IMR-90 (cell line): ENCODE data around the gene EIF4G2. TPM values are rescaled to one million over a fixed set of nuclear protein-coding genes. Genes with fewer than 3 reads are reported as not detected.
A peak's percentile ranks its signal among the peaks of the same experiment; 100 is the strongest.

ENCODE experiments used
- ATAC-seq: fragments of 200-7000 bp; cut with Tn5 transposase; 2 replicates; pipeline ENCODE4 v1.9.1; 2020; ENCODE audit warnings: low read depth, mild to moderate bottlenecking, moderate library complexity
- BruUV-seq: library from RNA; stranded (reverse); fragments of 400-500 nt; replicated peaks from 2 replicates; lab custom pipeline; 2021; lab: Mats Ljungman, UMichigan
- CTCF ChIA-PET: fragments of 300-600 bp; formaldehyde crosslinking; extraction: SDS; loops from one replicate; lab custom pipeline; 2021; ENCODE audit warnings: antibody characterized with exemption; lab: Yijun Ruan, JAX
- POLR2A ChIA-PET: fragments of 300-600 bp; sonication (Branson Sonifier 250); formaldehyde crosslinking; loops from one replicate; lab custom pipeline; 2022; ENCODE audit warnings: antibody characterized with exemption; ENCODE audit not compliant: unreplicated experiment; lab: Charles Lee
- DNase-seq: peaks from one replicate; pipeline ENCODE4 v3.0.0; 2013
- H2AFZ ChIP-seq: replicated peaks from 2 replicates; pipeline ENCODE3; 2013; ENCODE audit warnings: low read length, mild to moderate bottlenecking; ENCODE audit not compliant: poor library complexity
- H2AK5ac ChIP-seq: 2 replicates; pipeline ENCODE4 v1.6.1; 2013; ENCODE audit warnings: low read depth, low read length, inconsistent platforms
- H2AK9ac ChIP-seq: replicated peaks from 2 replicates; pipeline ENCODE3; 2013; ENCODE audit warnings: mild to moderate bottlenecking, low read depth, low read length, moderate library complexity; ENCODE audit not compliant: poor library complexity
- H2BK120ac ChIP-seq: 2 replicates; pipeline ENCODE4 v1.6.1; 2013; ENCODE audit warnings: low read depth, low read length, inconsistent platforms
- H2BK15ac ChIP-seq: 3 replicates; pipeline ENCODE4 v1.6.1; 2013; ENCODE audit warnings: low read depth, low read length, inconsistent platforms
- H2BK20ac ChIP-seq: 2 replicates; pipeline ENCODE4 v1.6.1; 2013; ENCODE audit warnings: low read depth, mild to moderate bottlenecking, inconsistent platforms, low read length, moderate library complexity
- H2BK5ac ChIP-seq: 2 replicates; pipeline ENCODE4 v1.6.1; 2013; ENCODE audit warnings: mild to moderate bottlenecking, low read depth, low read length, inconsistent platforms; ENCODE audit not compliant: poor library complexity, severe bottlenecking
- H3K14ac ChIP-seq: replicated peaks from 2 replicates; pipeline ENCODE4 v1.6.1; 2013; ENCODE audit warnings: low read depth, low read length, inconsistent platforms
- H3K18ac ChIP-seq: 2 replicates; pipeline ENCODE4 v1.6.1; 2013; ENCODE audit warnings: low read depth, low read length, control low read depth
- H3K23ac ChIP-seq: 2 replicates; pipeline ENCODE4 v1.6.1; 2013; ENCODE audit warnings: low read depth, low read length, inconsistent platforms
- H3K27ac ChIP-seq: 2 replicates; pipeline ENCODE4 v1.5.1; 2013; ENCODE audit warnings: mild to moderate bottlenecking, control low read depth, low read length; ENCODE audit not compliant: insufficient read depth
- H3K27me3 ChIP-seq: 2 replicates; pipeline ENCODE4 v1.6.1; 2013; ENCODE audit warnings: low read length; ENCODE audit not compliant: control insufficient read depth, insufficient read depth
- H3K36me3 ChIP-seq: 2 replicates; pipeline ENCODE4 v1.6.1; 2013; ENCODE audit warnings: low read length, mixed read lengths; ENCODE audit not compliant: control insufficient read depth, insufficient read depth
- H3K4ac ChIP-seq: 2 replicates; pipeline ENCODE4 v1.6.1; 2013; ENCODE audit warnings: low read depth, low read length, inconsistent platforms
- H3K4me1 ChIP-seq: 2 replicates; pipeline ENCODE4 v1.6.1; 2013; ENCODE audit warnings: low read length, mixed read lengths; ENCODE audit not compliant: control insufficient read depth, insufficient read depth
- H3K4me2 ChIP-seq: 2 replicates; pipeline ENCODE4 v1.6.1; 2013; ENCODE audit warnings: low read depth, mild to moderate bottlenecking, control low read depth, low read length, moderate library complexity
- H3K4me3 ChIP-seq: 2 replicates; pipeline ENCODE4 v1.5.1; 2013; ENCODE audit warnings: low read depth, mild to moderate bottlenecking, control low read depth, low read length, moderate library complexity; ENCODE audit not compliant: insufficient read depth
- H3K56ac ChIP-seq: 2 replicates; pipeline ENCODE4 v1.6.1; 2013; ENCODE audit warnings: low read length, inconsistent platforms; ENCODE audit not compliant: insufficient read depth; ENCODE audit errors: extremely low read depth
- H3K79me1 ChIP-seq, 2 experiments: 2 replicates each; pipeline ENCODE4 v1.6.1; 2013; ENCODE audit warnings: low read length in 2 of 2, inconsistent platforms in 1 of 2, low read depth in 1 of 2
- H3K9ac ChIP-seq: 2 replicates; pipeline ENCODE4 v1.6.1; 2013; ENCODE audit warnings: low read depth, low read length, control low read depth
- H3K9me1 ChIP-seq: 2 replicates; pipeline ENCODE4 v1.6.1; 2013; ENCODE audit warnings: low read length, inconsistent platforms; ENCODE audit not compliant: insufficient read depth
- H3K9me3 ChIP-seq: 2 replicates; pipeline ENCODE4 v1.6.1; 2013; ENCODE audit warnings: low read length; ENCODE audit not compliant: control insufficient read depth, insufficient read depth
- H4K20me1 ChIP-seq: 2 replicates; pipeline ENCODE4 v1.6.1; 2013; ENCODE audit warnings: low read length, inconsistent platforms; ENCODE audit not compliant: insufficient read depth
- H4K5ac ChIP-seq: 2 replicates; pipeline ENCODE4 v1.6.1; 2013; ENCODE audit warnings: mild to moderate bottlenecking, low read depth, low read length, control low read depth
- H4K8ac ChIP-seq, 2 experiments: 2 replicates each; pipeline ENCODE4 v1.6.1; 2013; ENCODE audit warnings: low read depth in 2 of 2, low read length in 2 of 2, control low read depth in 1 of 2, inconsistent platforms in 1 of 2
- H4K91ac ChIP-seq: 2 replicates; pipeline ENCODE4 v1.6.1; 2013; ENCODE audit warnings: low read depth, low read length, inconsistent platforms; ENCODE audit not compliant: insufficient read depth
- CEBPB ChIP-seq: IDR thresholded peaks from 2 replicates; pipeline ENCODE4 v1.6.1; 2012; ENCODE audit warnings: low read depth, low read length, improper control_type of control experiment
- CHD1 ChIP-seq: IDR thresholded peaks from 2 replicates; pipeline ENCODE4 v1.6.1; 2012; ENCODE audit warnings: low read depth, low read length, improper control_type of control experiment
- POLR2A ChIP-seq: IDR thresholded peaks from 2 replicates; pipeline ENCODE4 v1.6.1; 2012; ENCODE audit warnings: mild to moderate bottlenecking, low read depth, low read length
- WGBS, 2 experiments: methylation state at CpG; one replicate each; pipeline versions ENCODE4 v1.1.5 to v1.1.7; 2013; ENCODE audit warnings: missing lambda C conversion rate in 2 of 2; ENCODE audit not compliant: insufficient read length in 1 of 2; ENCODE audit errors: extremely low coverage in 2 of 2; 5-methylcytosine and 5-hydroxymethylcytosine counted together
- dilution Hi-C: fragments of 300-500 bp; cut with HindIII; formaldehyde crosslinking; loops from one replicate; pipeline ENCODE4 v1.14.3; 2018; ENCODE audit warnings: low sequenced_read_pairs; ENCODE audit not compliant: unreplicated experiment
- in situ Hi-C: fragments of 300-500 bp; cut with MboI; formaldehyde crosslinking; loops from 3 replicates; pipeline ENCODE4 v1.14.3; 2019; ENCODE audit warnings: low sequenced_read_pairs, inconsistent platforms, mixed read lengths
- intact Hi-C: fragments of 100-400 bp; cut with micrococcal nuclease; formaldehyde crosslinking; loops from 2 replicates; pipeline ENCODE4 v1.10.0; 2022
- polyA plus RNA-seq, 3 experiments: library from polyadenylated mRNA; depleted of rRNA; stranded (reverse); fragments of >200 nt; gene quantifications; 2 replicates each; pipeline ENCODE4 v1.2.3, GENCODE V29; 2012; ENCODE audit warnings: low replicate concordance in 1 of 3
- total RNA-seq: library from RNA; depleted of rRNA; stranded (reverse); fragments of >200 nt; gene quantifications from 2 replicates; pipeline ENCODE4 v1.2.3, GENCODE V29; 2012

The EIF4G2 gene
- total and polyA plus RNA-seq, 2 of the 4 experiments (the other 2 are of a cell fraction), result 492 to 1,216 TPM

DNA sequence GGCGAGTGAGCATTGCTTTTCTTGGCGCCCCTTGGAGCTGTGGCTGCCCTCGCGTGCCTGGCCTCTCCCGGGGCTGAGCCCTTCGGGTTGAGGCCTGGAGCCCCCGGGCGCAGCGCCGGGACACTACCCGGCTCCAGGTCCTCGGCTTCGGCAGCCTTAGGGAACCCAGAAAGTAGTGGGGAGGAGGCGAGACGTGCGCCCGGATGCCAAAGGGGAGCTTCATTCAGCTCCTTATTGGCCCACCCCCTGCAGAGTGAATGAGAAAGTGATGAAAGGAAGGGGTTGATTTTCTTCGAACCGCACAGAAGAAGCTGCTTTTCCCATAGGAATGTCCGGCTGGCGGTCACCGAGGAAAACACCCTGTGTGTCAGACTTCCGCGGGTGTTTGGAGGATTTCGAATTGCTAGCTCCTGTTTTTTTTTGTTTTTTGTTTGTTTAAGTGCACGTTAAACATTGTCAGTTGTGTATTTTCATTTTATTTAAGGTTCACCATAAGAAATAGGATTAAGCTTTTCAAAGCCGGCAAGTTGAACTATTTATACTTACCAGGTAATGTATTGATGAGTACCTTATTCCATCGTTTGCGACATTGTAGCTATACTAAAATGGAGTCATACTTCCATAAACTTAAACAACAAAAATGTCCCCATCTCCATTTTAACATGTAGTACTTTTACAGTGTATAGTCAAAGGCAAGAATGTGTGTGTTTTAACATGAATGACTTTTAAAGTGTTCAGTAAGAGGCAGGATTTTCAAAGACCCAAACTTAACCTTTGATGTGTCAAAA is 841 bp upstream of the EIF4G2 start:
- Histone ChIP-seq H2AFZ (peak overlapping the region; percentile 94), H3K18ac (peak overlapping the region; percentile 90), H3K4ac (peak overlapping the region; percentile 99), H3K27me3 (no peaks in the 10 kb centered on the region), H3K14ac (peak overlapping the region; percentile 99), H3K23ac (peak overlapping the region; percentile 99), H2BK15ac (peak overlapping the region; percentile 57; the same call in 1 of the 3 replicates), H4K8ac (peak overlapping the region; percentile 51 to 97), H3K4me3 (peak overlapping the region; percentile 53), H3K56ac (peak overlapping the region; percentile 97), H4K20me1 (peaks cover 40% of the 10 kb centered on the region), H3K4me2 (peak overlapping the region; percentile 90), H2BK5ac (peak overlapping the region; percentile 94), H3K36me3 (peaks cover 21% of the 10 kb centered on the region), H2BK20ac (peak overlapping the region; percentile 53), H3K4me1 (peaks cover 4% of the 10 kb centered on the region), H2BK120ac (peak overlapping the region; percentile 91), H3K9ac (peak overlapping the region; percentile 92), H3K79me1 (peaks cover 11 to 28% of the 10 kb centered on the region in 2 experiments), H3K27ac (peak overlapping the region; percentile 94), H4K91ac (peak overlapping the region; percentile 97), H2AK5ac (peak overlapping the region; percentile 95), H2AK9ac (peak overlapping the region; percentile 96), H3K9me1 (no peaks in the 10 kb centered on the region), H3K9me3 (no peaks in the 10 kb centered on the region), H4K5ac (peak overlapping the region; percentile 93)
- TF ChIP-seq CHD1, result 0 out of 2 replicates have a peak, but pooled peaks have one; percentile 26
- 0 out of 2 replicates have a peak, but pooled peaks have one; percentile 11 for TF ChIP-seq CEBPB
- TF ChIP-seq POLR2A, result no peak
- CTCF ChIA-PET, result interaction anchor here (0.6 kb wide), 2 partner anchors 15 to 61 kb away, joined by 3 to 4 read pairs; no protein-coding TSS in a partner anchor
- ATAC-seq, result peak; percentile 33
- POLR2A ChIA-PET, result interaction anchor here (0.6 to 1.8 kb wide), 10 partner anchors 9 to 124 kb away, joined by 3 to 11 read pairs (median 4); partner anchors contain the start of gene ZBED5
- intact Hi-C loops, result loop anchor here (1.0 to 5.0 kb wide), 2 partner anchors 49 to 213 kb away; partner anchors contain the start of gene ZBED5
- WGBS, 2 experiments, result 0% methylated on average over 4 of the region's 29 CpGs; no CpG with 5 or more reads in 1 of the 2 experiments
- BruUV-seq, result TSS peak; percentile 59
- in situ Hi-C loops, result no loop called here
- peak; percentile 80 for DNase-seq
- dilution Hi-C loops, result no loop called here
